HG03159 (cell line): Measurements from ENCODE around the gene TCF19.
A peak's percentile ranks its signal among the peaks of the same experiment; 100 is the strongest.
"Not testable (repeated sequence)": the region's sequence is repeated elsewhere in the genome, so short reads cannot be mapped to it uniquely, and the experiment has no call there.

Experiments
- ATAC-seq: cut with Tn5 transposase; IDR thresholded peaks from one replicate; pipeline ENCODE4 v1.9.1; 2021; ENCODE audit warnings: mild to moderate bottlenecking, moderate library complexity; ENCODE audit not compliant: unreplicated experiment

Gene TCF19

DNA sequence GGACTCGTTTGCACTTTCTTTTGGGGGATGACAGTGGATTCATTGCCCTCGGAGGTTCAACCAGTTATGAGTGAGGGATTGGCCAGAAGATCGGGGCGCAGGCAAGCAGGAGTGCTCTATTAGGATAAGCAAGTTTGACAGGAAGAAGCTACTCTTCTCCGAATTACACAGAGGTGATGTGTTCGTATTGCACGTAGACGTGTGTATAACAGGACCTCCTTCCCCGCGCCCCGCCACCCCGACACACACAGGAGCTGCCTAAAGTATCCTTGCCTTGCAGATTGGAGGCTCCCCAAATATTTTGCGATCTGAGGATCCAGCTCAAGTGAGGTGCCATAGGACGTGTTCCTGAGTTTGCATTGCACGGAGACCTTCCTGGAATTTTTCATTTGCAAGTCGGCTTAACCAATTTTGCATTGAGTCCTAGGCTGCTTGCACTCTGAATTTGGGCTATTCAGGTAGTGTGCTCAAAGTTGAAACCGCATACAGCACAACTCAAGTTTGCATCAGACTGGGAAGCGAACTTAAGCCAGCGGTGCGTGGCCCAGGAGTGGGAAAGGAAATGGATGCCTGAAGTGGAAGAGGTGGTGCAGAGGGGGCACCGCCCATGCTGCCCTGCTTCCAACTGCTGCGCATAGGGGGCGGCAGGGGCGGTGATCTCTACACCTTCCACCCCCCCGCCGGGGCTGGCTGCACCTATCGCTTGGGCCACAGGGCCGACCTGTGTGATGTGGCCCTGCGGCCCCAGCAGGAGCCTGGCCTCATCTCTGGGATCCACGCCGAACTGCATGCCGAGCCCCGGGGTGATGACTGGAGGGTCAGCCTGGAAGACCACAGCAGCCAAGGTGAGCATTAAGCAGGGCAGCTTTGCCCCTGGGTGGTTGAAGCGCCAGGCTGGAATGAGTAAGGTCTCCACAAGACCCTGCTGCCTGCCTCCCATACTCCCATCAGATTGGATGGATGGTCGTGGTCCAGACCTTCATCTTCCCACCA, 770 bp downstream of the TCF19 start:
- peak; percentile 3 for ATAC-seq

GRCh38 chr6:31161216-31162126, 3.1 kb downstream of the TCF19 start:
- no peak for ATAC-seq

DNA sequence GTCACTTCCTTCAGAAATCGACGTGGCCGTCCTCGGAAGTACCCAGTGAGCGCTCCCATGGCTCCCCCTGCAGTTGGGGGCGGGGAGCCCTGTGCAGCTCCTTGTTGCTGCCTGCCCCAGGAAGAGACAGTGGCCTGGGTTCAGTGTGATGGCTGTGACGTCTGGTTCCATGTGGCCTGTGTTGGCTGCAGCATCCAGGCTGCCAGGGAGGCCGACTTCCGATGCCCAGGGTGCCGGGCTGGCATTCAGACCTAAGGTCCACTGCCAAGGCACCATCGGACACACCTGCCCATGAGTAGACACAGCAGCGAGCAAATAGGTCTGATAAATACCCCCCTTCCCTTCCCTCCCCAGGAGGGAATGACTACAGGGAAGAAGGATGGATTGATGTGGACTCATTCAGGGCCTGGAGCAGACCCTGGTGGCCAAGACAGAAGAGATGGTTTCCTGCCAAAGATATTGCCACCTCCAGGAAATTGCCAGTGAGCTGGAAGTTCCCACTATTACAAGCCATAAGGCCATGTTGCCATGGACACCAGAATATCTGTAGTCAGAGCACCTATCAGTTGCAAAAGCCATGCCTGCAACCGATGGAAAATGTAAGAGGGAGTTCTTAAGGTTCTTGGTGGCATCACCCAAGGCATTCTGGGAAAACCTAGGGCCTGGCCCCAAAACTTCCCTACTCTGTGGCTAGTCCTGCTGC, 4.2 kb downstream of the TCF19 start:
- no peak for ATAC-seq

DNA sequence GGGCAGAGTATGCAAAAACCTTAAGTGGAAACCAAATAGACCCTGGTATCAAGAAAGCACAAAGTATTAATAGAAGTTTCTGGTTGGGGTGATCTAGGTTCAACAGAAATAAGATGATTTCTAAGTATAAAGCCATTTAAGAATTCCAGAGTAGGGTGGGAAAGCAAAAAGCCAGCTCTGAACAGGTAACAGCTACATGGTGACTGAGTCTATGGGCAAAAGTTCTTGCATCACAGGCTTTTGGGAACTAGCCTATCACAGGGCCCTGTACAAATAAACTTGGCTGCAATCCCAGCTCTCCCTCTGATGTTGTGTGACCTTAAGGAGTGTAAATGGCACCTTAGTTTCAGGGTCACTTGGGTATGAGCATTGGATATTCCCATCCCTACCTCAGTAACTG, 5.5 kb downstream of the TCF19 start:
- no peak for ATAC-seq

DNA sequence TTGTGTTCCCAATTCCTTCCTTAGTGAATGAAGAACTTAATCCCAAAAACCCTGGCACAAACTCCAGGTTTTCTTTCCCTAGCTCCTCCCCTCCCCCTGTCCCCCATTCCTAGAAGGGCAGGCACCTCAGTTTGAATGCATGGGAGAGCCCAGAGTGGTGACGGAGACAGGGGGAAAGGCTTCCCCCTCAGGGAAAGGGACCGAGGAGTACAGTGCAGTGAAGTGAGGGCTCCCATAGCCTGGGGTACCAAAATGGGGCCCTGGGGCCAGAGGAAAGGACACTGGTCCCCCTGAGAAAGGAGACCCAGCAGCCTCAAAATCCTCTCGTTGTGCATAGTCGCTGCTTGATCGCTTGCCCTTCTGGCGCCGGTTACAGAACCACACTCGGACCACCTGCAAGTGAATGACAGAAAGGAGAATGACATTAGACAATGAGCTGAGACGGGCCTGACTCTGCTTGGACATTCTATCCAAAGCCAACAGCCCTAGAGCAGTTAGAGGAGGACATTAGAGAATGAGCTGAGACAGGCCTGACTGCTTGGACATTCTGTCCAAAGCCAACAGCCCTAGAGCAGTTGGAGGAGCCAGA, 6.2 kb downstream of the TCF19 start:
- ATAC-seq: not testable (repeated sequence)

- ATAC-seq: not testable (repeated sequence)
These were observed 6.9 kb downstream of the TCF19 start for GRCh38 chr6:31165064-31165832.

DNA sequence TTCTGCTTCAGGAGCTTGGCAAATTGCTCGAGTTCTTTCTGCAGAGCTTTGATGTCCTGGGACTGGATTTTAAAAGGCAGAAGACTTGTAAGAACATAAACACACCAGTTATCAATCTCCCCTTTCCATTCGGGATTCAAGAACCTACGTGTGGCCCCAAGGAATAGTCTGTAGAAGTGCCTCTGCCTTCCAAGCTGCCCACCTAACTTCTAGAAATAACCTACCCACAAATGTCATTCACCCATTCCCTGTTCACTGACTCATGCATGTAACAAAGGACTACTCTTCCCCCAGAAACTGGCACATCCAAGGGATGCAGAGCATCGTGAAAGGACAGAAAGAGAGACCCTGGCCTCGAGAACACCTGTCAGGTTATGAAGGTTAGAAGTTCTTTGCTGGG, 7.6 kb downstream of the TCF19 start:
- no peak for ATAC-seq

- no peak for ATAC-seq
These were observed 10.2 kb downstream of the TCF19 start for GRCh38 chr6:31168606-31169005.

DNA sequence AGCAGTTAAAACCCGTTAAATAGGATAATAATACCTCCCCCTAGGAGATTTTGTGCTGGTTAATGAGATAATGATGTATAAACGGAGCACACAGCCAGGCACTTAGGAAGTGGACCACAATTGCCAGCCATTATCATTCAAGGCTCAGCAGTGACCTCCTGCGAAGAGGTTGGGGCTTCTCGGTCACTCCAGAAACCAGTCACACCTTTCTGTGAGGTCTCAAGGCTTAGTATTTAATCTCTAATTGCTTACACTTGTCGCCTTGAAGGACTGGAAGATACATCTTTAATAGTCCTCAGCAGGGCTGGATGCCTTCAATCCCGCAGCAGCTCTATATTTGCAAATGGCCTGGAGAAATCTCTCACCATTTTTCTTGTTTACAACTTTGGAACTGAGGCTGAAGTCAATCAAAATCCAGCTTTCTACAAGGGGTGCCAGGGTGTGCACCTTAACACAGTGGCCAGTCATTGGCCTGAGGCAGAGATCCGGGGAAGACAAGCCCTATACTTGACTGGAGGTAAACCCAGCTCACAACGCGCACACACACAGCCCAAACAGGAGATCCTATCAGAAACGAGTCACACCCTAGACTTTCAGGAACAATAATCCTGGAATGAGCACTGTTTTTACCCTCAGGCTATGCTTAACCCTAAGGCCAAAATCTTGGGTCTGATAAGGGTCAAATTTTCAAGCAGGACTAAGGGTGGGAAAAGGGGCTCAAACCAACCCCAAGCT, 10.9 kb downstream of the TCF19 start:
- no peak for ATAC-seq

- not testable (repeated sequence) for ATAC-seq
These were observed 11.6 kb downstream of the TCF19 start for GRCh38 chr6:31169858-31170599.

DNA sequence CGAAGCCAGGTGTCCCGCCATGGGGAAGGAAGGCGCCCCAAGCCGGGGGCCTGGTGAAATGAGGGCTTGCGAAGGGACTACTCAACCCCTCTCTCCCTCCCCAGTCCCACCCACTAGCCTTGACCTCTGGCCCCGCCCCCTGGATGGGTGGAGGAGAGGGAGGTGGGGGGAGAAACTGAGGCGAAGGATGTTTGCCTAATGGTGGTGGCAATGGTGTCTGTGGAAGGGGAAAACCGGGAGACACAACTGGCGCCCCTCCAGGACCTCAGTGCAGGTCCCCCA, 12.2 kb downstream of the TCF19 start, which contains the start of gene POU5F1:
TSS of gene POU5F1 (minus strand) at position 83 of the 282 bp plus-strand sequence. CDS start at position 21, 62 bp downstream.
- no peak for ATAC-seq

- ATAC-seq: no peak
These were observed 12.7 kb downstream of the TCF19 start for GRCh38 chr6:31170987-31171671.

GRCh38 chr6:31171931-31172905, 13.8 kb downstream of the TCF19 start:
- ATAC-seq: no peak

- no peak for ATAC-seq
These were observed 14.6 kb downstream of the TCF19 start for GRCh38 chr6:31172973-31173384.

DNA sequence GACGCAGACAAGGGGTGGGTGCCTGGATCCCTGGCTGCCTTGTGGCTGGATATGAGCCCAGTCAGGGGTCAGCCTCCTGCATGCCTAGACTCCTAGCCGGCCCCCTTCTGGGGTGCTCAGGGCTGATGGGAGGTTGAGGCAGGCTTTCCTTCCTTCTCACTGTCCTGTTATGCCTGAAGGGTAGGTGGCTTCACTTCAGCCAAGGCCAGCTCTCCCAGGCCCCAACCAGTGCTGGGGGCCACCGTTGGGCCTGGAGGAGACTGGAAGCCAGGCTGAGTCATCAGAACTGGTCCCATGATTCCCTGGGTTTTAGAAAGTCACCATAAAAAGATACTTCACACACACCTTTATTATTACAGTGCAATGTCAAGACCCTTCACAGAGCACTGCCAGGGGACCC, 15.0 kb downstream of the TCF19 start:
- ATAC-seq: no peak

- no peak for ATAC-seq
These were observed 16.0 kb downstream of the TCF19 start for GRCh38 chr6:31174378-31174777.

DNA sequence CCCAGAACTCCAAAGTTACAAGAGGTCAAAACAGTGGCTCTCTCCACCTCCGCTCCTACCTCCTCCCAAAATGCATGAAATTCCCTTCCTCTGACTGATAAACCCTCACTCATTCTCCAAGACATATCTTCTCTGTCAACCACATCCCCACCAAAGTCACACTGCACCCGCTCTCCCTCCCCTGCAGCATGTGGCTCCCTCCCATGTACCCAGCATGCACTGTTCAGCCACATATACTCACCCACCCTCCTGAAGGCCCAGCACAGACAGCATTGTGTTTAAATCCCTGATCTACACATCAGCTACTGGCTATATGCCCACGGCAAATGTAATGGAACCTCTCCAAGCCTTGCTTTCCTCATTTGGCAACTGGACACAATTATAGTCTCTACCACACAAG, 17.6 kb downstream of the TCF19 start:
- ATAC-seq: no peak
